HCT116 (cell line): ENCODE results near the gene C2CD2L. TPM values are rescaled to one million over a fixed set of nuclear protein-coding genes. Genes with fewer than 3 reads are reported as not detected.

Experiments
- ATAC-seq: fragments of 200-7000 bp; cut with Tn5 transposase; 2 replicates; pipeline ENCODE4 v1.9.1; 2020; ENCODE audit warnings: mild to moderate bottlenecking, moderate library complexity
- BruUV-seq: library from RNA; stranded (reverse); fragments of 400-500 nt; replicated peaks from 2 replicates; lab custom pipeline; 2021; lab: Mats Ljungman, UMichigan
- CTCF ChIA-PET: fragments of 300-600 bp; sonication (Branson Sonifier 250); formaldehyde crosslinking; loops from one replicate; lab custom pipeline; 2021; ENCODE audit warnings: antibody characterized with exemption; lab: Charles Lee
- POLR2A ChIA-PET: fragments of 300-600, 350-600 bp; sonication (Branson Sonifier 250); formaldehyde crosslinking; loops from one replicate; lab custom pipeline; 2021; ENCODE audit warnings: antibody characterized with exemption; lab: Charles Lee
- RAD21 ChIA-PET, 2 experiments: fragments of 300-600 bp; sonication (Branson Sonifier 250); formaldehyde crosslinking; loops; one replicate each; lab custom pipeline; 2023; ENCODE audit warnings: low total read pairs in 2 of 2; ENCODE audit not compliant: uncharacterized antibody in 2 of 2, unreplicated experiment in 2 of 2, low non-redundant PET in 1 of 2; lab: Charles Lee
- DNase-seq: peaks from one replicate; pipeline ENCODE4 v3.0.0-alpha.2; 2010; ENCODE audit warnings: low read depth, low spot score
- H2AFZ ChIP-seq: fragments of 200-600 bp; shearing (Covaris generic), sonication (generic); 2 replicates; pipeline ENCODE4 v1.6.1; 2017; ENCODE audit warnings: low read depth, mixed run types, mixed read lengths, antibody characterized with exemption, low read length; ENCODE audit not compliant: poor library complexity, severe bottlenecking
- H3K27ac ChIP-seq: 2 replicates; pipeline ENCODE4 v1.5.1; 2012; ENCODE audit warnings: low read depth, low read length
- H3K27me3 ChIP-seq: fragments of 200-600 bp; sonication (generic); 2 replicates; pipeline ENCODE4 v1.6.1; 2016; ENCODE audit warnings: mixed run types, low read length, mixed read lengths; ENCODE audit not compliant: insufficient read depth
- H3K36me3 ChIP-seq, 2 experiments: fragments of 200-500 bp in 1 of 2; fragments of 200-600 bp in 1 of 2; sonication (Bioruptor generic) in 1 of 2; sonication (generic) in 1 of 2; 2 replicates each; pipeline versions ENCODE4 v1.5.1 to v1.6.1; 2014 to 2016; ENCODE audit warnings: low read length in 2 of 2, inconsistent platforms in 1 of 2, mixed read lengths in 1 of 2, mixed run types in 1 of 2; ENCODE audit not compliant: insufficient read depth in 2 of 2, control insufficient read depth in 1 of 2
- H3K4me1 ChIP-seq, 2 experiments: fragments of 200-600 bp in 1 of 2; sonication (generic) in 1 of 2; 2 replicates each; pipeline versions ENCODE4 v1.5.1 to v1.6.1; 2012 to 2017; ENCODE audit warnings: low read length in 2 of 2, inconsistent platforms in 1 of 2, mild to moderate bottlenecking in 1 of 2, mixed read lengths in 1 of 2, mixed run types in 1 of 2, moderate library complexity in 1 of 2; ENCODE audit not compliant: insufficient read depth in 2 of 2, control insufficient read depth in 1 of 2
- H3K4me2 ChIP-seq: fragments of 200-600 bp; sonication (generic); 2 replicates; pipeline ENCODE4 v1.6.1; 2017; ENCODE audit warnings: mixed run types, low read length, mixed read lengths
- H3K4me3 ChIP-seq, 2 experiments: fragments of 200-600 bp in 1 of 2; sonication (generic) in 1 of 2; replicated peaks in 1 of 2; 2 replicates each; pipeline ENCODE4 v1.5.1; 2011 to 2016; ENCODE audit warnings: low read length in 2 of 2, control low read depth in 1 of 2, low read depth in 1 of 2, mild to moderate bottlenecking in 1 of 2, mixed read lengths in 1 of 2, mixed run types in 1 of 2
- H3K79me2 ChIP-seq: fragments of 200-600 bp; sonication (generic); 2 replicates; pipeline ENCODE4 v1.6.1; 2017; ENCODE audit warnings: mild to moderate bottlenecking, mixed run types, low read length, moderate library complexity, mixed read lengths; ENCODE audit not compliant: insufficient read depth
- H3K9ac ChIP-seq: fragments of 200-600 bp; sonication (generic); 2 replicates; pipeline ENCODE4 v1.6.1; 2016; ENCODE audit warnings: low read length, mixed read lengths
- H3K9me2 ChIP-seq: fragments of 200-600 bp; sonication (generic), shearing (Covaris generic); 2 replicates; pipeline ENCODE4 v1.6.1; 2017; ENCODE audit warnings: mixed run types, mild to moderate bottlenecking, moderate library complexity; ENCODE audit not compliant: insufficient read depth
- H3K9me3 ChIP-seq, 2 experiments: fragments of 200-500 bp in 1 of 2; fragments of 200-600 bp in 1 of 2; sonication (Bioruptor generic) in 1 of 2; sonication (generic) in 1 of 2; 2 replicates each; pipeline ENCODE4 v1.6.1; 2014 to 2017; ENCODE audit warnings: low read length in 2 of 2, mixed read lengths in 2 of 2, inconsistent platforms in 1 of 2, low read depth in 1 of 2, mild to moderate bottlenecking in 1 of 2, mixed run types in 1 of 2, moderate library complexity in 1 of 2; ENCODE audit not compliant: control insufficient read depth in 1 of 2, insufficient read depth in 1 of 2
- H4K20me1 ChIP-seq: fragments of 200-600 bp; sonication (generic), shearing (Covaris generic); 2 replicates; pipeline ENCODE4 v1.6.1; 2017; ENCODE audit warnings: mixed run types, mild to moderate bottlenecking, moderate library complexity; ENCODE audit not compliant: insufficient read depth
- ATF3 ChIP-seq: IDR thresholded peaks from 2 replicates; pipeline ENCODE4 v1.6.1; 2012
- CBX3 ChIP-seq: IDR thresholded peaks from 2 replicates; pipeline ENCODE4 v1.6.1; 2012; ENCODE audit warnings: low read depth
- CEBPB ChIP-seq: IDR thresholded peaks from 2 replicates; pipeline ENCODE4 v1.6.1; 2012; ENCODE audit warnings: low read depth
- CTCF ChIP-seq, 3 experiments: fragments of 200-600 bp in 1 of 3; sonication (generic) in 1 of 3; IDR thresholded peaks in 2 of 3; conservative IDR thresholded peaks in 1 of 3; 2 replicates each; pipeline ENCODE4 v1.5.1; 2012 to 2017; ENCODE audit warnings: low read depth in 2 of 3, low read length in 2 of 3, antibody characterized with exemption in 1 of 3, borderline replicate concordance in 1 of 3, control low read depth in 1 of 3, mild to moderate bottlenecking in 1 of 3, mixed read lengths in 1 of 3, mixed run types in 1 of 3, moderate library complexity in 1 of 3; ENCODE audit not compliant: insufficient read depth in 1 of 3
- EZH2 ChIP-seq: fragments of 200-600 bp; sonication (generic); IDR thresholded peaks from 2 replicates; pipeline ENCODE4 v1.6.1; 2017; ENCODE audit warnings: antibody characterized with exemption, mixed run types
- FOSL1 ChIP-seq: IDR thresholded peaks from 2 replicates; pipeline ENCODE4 v1.6.1; 2012; ENCODE audit warnings: low read depth
- JUND ChIP-seq: IDR thresholded peaks from 2 replicates; pipeline ENCODE4 v1.6.1; 2012
- MAX ChIP-seq: IDR thresholded peaks from 2 replicates; pipeline ENCODE4 v1.6.1; 2012
- RAD21 ChIP-seq: IDR thresholded peaks from 2 replicates; pipeline ENCODE4 v1.6.1; 2012; ENCODE audit warnings: low read depth, mild to moderate bottlenecking
- SIN3A ChIP-seq: IDR thresholded peaks from 2 replicates; pipeline ENCODE4 v1.6.1; 2012; ENCODE audit warnings: low read depth
- SP1 ChIP-seq: IDR thresholded peaks from 2 replicates; pipeline ENCODE4 v1.6.1; 2012; ENCODE audit warnings: low read depth
- YY1 ChIP-seq: IDR thresholded peaks from 2 replicates; pipeline ENCODE4 v1.6.1; 2011; ENCODE audit warnings: low read length, low read depth, moderate library complexity, mild to moderate bottlenecking; ENCODE audit not compliant: insufficient replicate concordance; ENCODE audit errors: extremely low read depth
- ZFX ChIP-seq: fragments of 450-650 bp; IDR thresholded peaks from 2 replicates; pipeline ENCODE4 v1.6.1; 2017
- intact Hi-C: fragments of 100-400 bp; cut with micrococcal nuclease; formaldehyde crosslinking; loops from 2 replicates; pipeline ENCODE4 v1.10.0; 2022
- total RNA-seq: library from RNA; stranded (reverse); gene quantifications from one replicate; pipeline ENCODE4 v1.2.1, GENCODE V29; 2021; ENCODE audit not compliant: unreplicated experiment

The C2CD2L gene
- total RNA-seq, 1 experiment from 2014 or later = 12.4 TPM

GRCh38 chr11:119154178-119154577 is 47.0 kb downstream of the C2CD2L start:
- POLR2A ChIA-PET = no interaction called here
- Histone ChIP-seq H3K36me3 (no peaks in the 10 kb centered on the region), H2AFZ (no peak overlapping the region), H3K27ac (no peak overlapping the region), H3K4me2 (no peak overlapping the region), H3K9me3 (no peaks in the 10 kb centered on the region), H3K27me3 (no peaks in the 10 kb centered on the region), H3K9ac (no peak overlapping the region), H4K20me1 (no peaks in the 10 kb centered on the region), H3K4me3 (no peak overlapping the region), H3K9me2 (no peaks in the 10 kb centered on the region), H3K4me1 (peaks cover 8 to 17% of the 10 kb centered on the region in 2 experiments; a peak in 3 of 4 replicates), H3K79me2 (no peaks in the 10 kb centered on the region)
- BruUV-seq = no TSS peak
- TF ChIP-seq MAX = no peak
- no peak for TF ChIP-seq RAD21
- no peak for TF ChIP-seq FOSL1
- TF ChIP-seq YY1 = no peak
- no peak for TF ChIP-seq CEBPB
- no peak for TF ChIP-seq SP1
- TF ChIP-seq CBX3 = no peak
- no peak for TF ChIP-seq ATF3
- no peak for TF ChIP-seq CTCF (IDR thresholded peaks at IDR 0.05 in 2 of 3, conservative IDR thresholded peaks at IDR 0.05 in 1 of 3; ENCODE audit: borderline replicate concordance in 1 of 3, insufficient read depth in 1 of 3, low read depth in 2 of 3, low read length in 2 of 3)
- TF ChIP-seq JUND = no peak
- no peak for TF ChIP-seq EZH2
- no peak for TF ChIP-seq ZFX
- TF ChIP-seq SIN3A = no peak
- ATAC-seq = no peak
- intact Hi-C loops = no loop called here
- CTCF ChIA-PET = interaction anchor here (0.9 to 1.7 kb wide), 2 partner anchors 15 kb away, joined by 3 to 5 read pairs; no protein-coding TSS in a partner anchor
- RAD21 ChIA-PET = no interaction called here
- DNase-seq = no peak
